ENCODE data around the gene IMPDH2.

The IMPDH2 gene

DNA sequence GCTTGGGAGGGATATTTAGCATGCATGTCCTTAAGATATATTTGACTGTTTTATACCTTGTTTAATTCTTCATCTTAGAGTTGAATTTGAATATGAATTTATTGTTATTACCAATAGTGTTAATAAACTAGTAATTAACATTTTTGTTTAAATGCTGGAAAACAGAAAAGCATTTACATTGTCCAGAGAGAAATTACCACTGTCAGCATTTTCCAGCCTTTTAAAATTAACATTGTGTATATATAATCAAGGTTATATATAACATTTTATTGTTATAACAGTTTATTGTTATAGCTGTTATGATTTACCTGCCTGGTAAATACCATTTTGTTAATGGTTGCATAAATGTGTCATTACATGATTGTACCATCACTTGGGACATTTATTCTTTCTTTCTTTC is 47.2 kb downstream of the IMPDH2 start:
- H3K4me3 ChIP-seq (ENCODE audit: low read length), result no peak overlapping the region
- no peaks in the 10 kb centered on the region for H3K27me3 ChIP-seq (ENCODE audit: control insufficient read depth, insufficient read depth, low read length)
- peaks cover 43% of the 10 kb centered on the region for H3K36me3 ChIP-seq (ENCODE audit: control insufficient read depth, insufficient read depth, low read length)
- H3K27ac ChIP-seq (ENCODE audit: low read depth, low read length), result no peak overlapping the region
- H3K4me1 ChIP-seq (ENCODE audit: control insufficient read depth, insufficient read depth, low read length), result no peaks in the 10 kb centered on the region
- H3K9ac ChIP-seq (ENCODE audit: low read length), result no peak overlapping the region

DNA sequence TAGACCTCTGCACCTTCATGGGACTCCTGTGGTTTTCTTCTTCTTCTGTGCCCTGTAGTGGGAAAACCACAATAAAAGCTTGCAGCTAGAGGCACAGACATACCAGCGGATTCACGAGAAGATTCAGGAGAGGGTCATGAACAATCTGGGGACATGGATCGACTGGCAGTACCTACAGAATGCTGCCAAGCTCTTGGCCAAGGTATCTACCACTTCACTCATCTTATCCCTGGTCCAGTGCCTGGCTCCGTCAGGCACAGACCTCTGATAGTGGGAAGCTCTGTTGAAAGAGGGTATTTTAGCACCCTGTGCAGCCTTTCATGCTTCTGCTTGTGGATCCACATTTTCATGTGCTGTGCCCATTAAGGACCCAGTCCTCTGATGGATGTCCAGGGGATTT is 48.9 kb downstream of the IMPDH2 start:
- H3K27me3 ChIP-seq (ENCODE audit: control insufficient read depth, insufficient read depth, low read length), result no peaks in the 10 kb centered on the region
- no peaks in the 10 kb centered on the region for H3K4me1 ChIP-seq (ENCODE audit: control insufficient read depth, insufficient read depth, low read length)
- peaks cover 43% of the 10 kb centered on the region for H3K36me3 ChIP-seq (ENCODE audit: control insufficient read depth, insufficient read depth, low read length)
- no peak overlapping the region for H3K27ac ChIP-seq (ENCODE audit: low read depth, low read length)
- no peak overlapping the region for H3K9ac ChIP-seq (ENCODE audit: low read length)
- H3K4me3 ChIP-seq (ENCODE audit: low read length), result no peak overlapping the region

DNA sequence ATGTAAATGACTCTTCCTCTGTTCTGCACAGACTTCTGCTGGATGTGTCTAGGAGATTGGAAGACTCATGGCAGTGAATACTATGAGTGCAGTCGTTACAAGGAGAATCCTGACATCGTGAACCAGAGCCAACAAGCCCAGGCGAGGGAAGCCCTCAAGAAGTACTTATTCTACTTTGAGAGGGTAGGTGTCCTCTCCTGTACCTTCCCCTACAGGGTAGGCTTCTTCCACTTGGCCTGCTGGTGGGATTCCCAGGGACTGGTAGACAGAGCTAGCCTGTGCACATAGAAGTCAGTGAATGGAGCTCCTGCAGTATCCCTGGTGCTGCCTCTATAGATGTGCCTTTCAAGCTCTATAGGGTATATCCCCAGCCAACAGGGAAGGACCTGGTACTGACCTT is 49.7 kb downstream of the IMPDH2 start:
- H3K4me1 ChIP-seq (ENCODE audit: control insufficient read depth, insufficient read depth, low read length), result no peaks in the 10 kb centered on the region
- H3K36me3 ChIP-seq (ENCODE audit: control insufficient read depth, insufficient read depth, low read length), result peaks cover 45% of the 10 kb centered on the region
- H3K27ac ChIP-seq (ENCODE audit: low read depth, low read length), result no peak overlapping the region
- H3K27me3 ChIP-seq (ENCODE audit: control insufficient read depth, insufficient read depth, low read length), result no peaks in the 10 kb centered on the region
- H3K9ac ChIP-seq (ENCODE audit: low read length), result no peak overlapping the region
- H3K4me3 ChIP-seq (ENCODE audit: low read length), result no peak overlapping the region

Measured in rectal smooth muscle tissue (tissue), 1 donor.